ENCODE measurements around the gene TIAM1.

The TIAM1 gene

GRCh38 chr21:31185663-31186062 lies 158.4 kb downstream of the TIAM1 start:
- Histone ChIP-seq H2AFZ (ENCODE audit: low read depth, low read length) (no peak overlapping the region), H3K79me2 (ENCODE audit: low read length) (no peaks in the 10 kb centered on the region), H3K27ac (ENCODE audit: low read length) (no peak overlapping the region), H4K20me1 (ENCODE audit: insufficient read depth, low read length) (no peaks in the 10 kb centered on the region), H3K9me3 (ENCODE audit: insufficient read depth, low read length) (no peaks in the 10 kb centered on the region), H3K4me1 (ENCODE audit: low read length) (no peaks in the 10 kb centered on the region), H3K4me2 (ENCODE audit: low read length) (no peak overlapping the region), H3K27me3 (ENCODE audit: low read depth, low read length) (peaks cover 25% of the 10 kb centered on the region), H3K9ac (ENCODE audit: low read length) (no peak overlapping the region), H3K4me3 (ENCODE audit: low read length) (no peak overlapping the region), H3K36me3 (replicated peaks; ENCODE audit: low read depth, low read length) (no peaks in the 10 kb centered on the region)
- TF ChIP-seq EZH2phosphoT487 (IDR thresholded peaks at IDR 0.05; ENCODE audit: low read depth) = no peak
- TF ChIP-seq, protein P1, sequence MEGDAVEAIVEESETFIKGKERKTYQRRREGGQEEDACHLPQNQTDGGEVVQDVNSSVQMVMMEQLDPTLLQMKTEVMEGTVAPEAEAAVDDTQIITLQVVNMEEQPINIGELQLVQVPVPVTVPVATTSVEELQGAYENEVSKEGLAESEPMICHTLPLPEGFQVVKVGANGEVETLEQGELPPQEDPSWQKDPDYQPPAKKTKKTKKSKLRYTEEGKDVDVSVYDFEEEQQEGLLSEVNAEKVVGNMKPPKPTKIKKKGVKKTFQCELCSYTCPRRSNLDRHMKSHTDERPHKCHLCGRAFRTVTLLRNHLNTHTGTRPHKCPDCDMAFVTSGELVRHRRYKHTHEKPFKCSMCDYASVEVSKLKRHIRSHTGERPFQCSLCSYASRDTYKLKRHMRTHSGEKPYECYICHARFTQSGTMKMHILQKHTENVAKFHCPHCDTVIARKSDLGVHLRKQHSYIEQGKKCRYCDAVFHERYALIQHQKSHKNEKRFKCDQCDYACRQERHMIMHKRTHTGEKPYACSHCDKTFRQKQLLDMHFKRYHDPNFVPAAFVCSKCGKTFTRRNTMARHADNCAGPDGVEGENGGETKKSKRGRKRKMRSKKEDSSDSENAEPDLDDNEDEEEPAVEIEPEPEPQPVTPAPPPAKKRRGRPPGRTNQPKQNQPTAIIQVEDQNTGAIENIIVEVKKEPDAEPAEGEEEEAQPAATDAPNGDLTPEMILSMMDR (IDR thresholded peaks at IDR 0.05; ENCODE audit: low read depth, low read length) = no peak

- Histone ChIP-seq H2AFZ (ENCODE audit: low read depth, low read length) (no peak overlapping the region), H3K27ac (ENCODE audit: low read length) (no peak overlapping the region), H4K20me1 (ENCODE audit: insufficient read depth, low read length) (no peaks in the 10 kb centered on the region), H3K4me1 (ENCODE audit: low read length) (no peaks in the 10 kb centered on the region), H3K79me2 (ENCODE audit: low read length) (no peaks in the 10 kb centered on the region), H3K36me3 (replicated peaks; ENCODE audit: low read depth, low read length) (no peaks in the 10 kb centered on the region), H3K4me3 (ENCODE audit: low read length) (no peak overlapping the region), H3K4me2 (ENCODE audit: low read length) (no peak overlapping the region), H3K9ac (ENCODE audit: low read length) (no peak overlapping the region), H3K27me3 (ENCODE audit: low read depth, low read length) (peaks cover 18% of the 10 kb centered on the region), H3K9me3 (ENCODE audit: insufficient read depth, low read length) (no peaks in the 10 kb centered on the region)
- TF ChIP-seq, protein P1 (IDR thresholded peaks at IDR 0.05; ENCODE audit: low read depth, low read length) = no peak
- no peak for TF ChIP-seq EZH2phosphoT487 (IDR thresholded peaks at IDR 0.05; ENCODE audit: low read depth)
Observed at GRCh38 chr21:31184876-31185275, 159.2 kb downstream of the TIAM1 start.

- Histone ChIP-seq H2AFZ (ENCODE audit: low read depth, low read length) (no peak overlapping the region), H3K9me3 (ENCODE audit: insufficient read depth, low read length) (no peaks in the 10 kb centered on the region), H3K9ac (ENCODE audit: low read length) (no peak overlapping the region), H3K4me1 (ENCODE audit: low read length) (no peaks in the 10 kb centered on the region), H3K27me3 (ENCODE audit: low read depth, low read length) (peaks cover 14% of the 10 kb centered on the region), H3K36me3 (replicated peaks; ENCODE audit: low read depth, low read length) (no peaks in the 10 kb centered on the region), H3K4me2 (ENCODE audit: low read length) (no peak overlapping the region), H3K79me2 (ENCODE audit: low read length) (no peaks in the 10 kb centered on the region), H3K27ac (ENCODE audit: low read length) (no peak overlapping the region), H3K4me3 (ENCODE audit: low read length) (no peak overlapping the region), H4K20me1 (ENCODE audit: insufficient read depth, low read length) (no peaks in the 10 kb centered on the region)
- TF ChIP-seq, protein P1 (IDR thresholded peaks at IDR 0.05; ENCODE audit: low read depth, low read length) = no peak
- TF ChIP-seq EZH2phosphoT487 (IDR thresholded peaks at IDR 0.05; ENCODE audit: low read depth) = no peak
Observed at GRCh38 chr21:31184459-31184858, 159.6 kb downstream of the TIAM1 start.

GRCh38 chr21:31182231-31183140 lies 161.6 kb downstream of the TIAM1 start:
- Histone ChIP-seq H3K79me2 (ENCODE audit: low read length) (no peaks in the 10 kb centered on the region), H3K27me3 (ENCODE audit: low read depth, low read length) (peaks cover 7% of the 10 kb centered on the region; the same call in 1 of the 2 replicates), H3K4me3 (ENCODE audit: low read length) (no peak overlapping the region), H4K20me1 (ENCODE audit: insufficient read depth, low read length) (no peaks in the 10 kb centered on the region), H3K36me3 (replicated peaks; ENCODE audit: low read depth, low read length) (no peaks in the 10 kb centered on the region), H3K9me3 (ENCODE audit: insufficient read depth, low read length) (no peaks in the 10 kb centered on the region), H3K4me2 (ENCODE audit: low read length) (no peak overlapping the region), H3K9ac (ENCODE audit: low read length) (no peak overlapping the region), H3K4me1 (ENCODE audit: low read length) (no peaks in the 10 kb centered on the region), H2AFZ (ENCODE audit: low read depth, low read length) (no peak overlapping the region), H3K27ac (ENCODE audit: low read length) (no peak overlapping the region)
- TF ChIP-seq EZH2phosphoT487 (IDR thresholded peaks at IDR 0.05; ENCODE audit: low read depth) = no peak
- TF ChIP-seq, protein P1 (IDR thresholded peaks at IDR 0.05; ENCODE audit: low read depth, low read length) = no peak

Measured in OCI-LY3 (cell line).